Measurements from ENCODE around the gene UBR4. TPM values are rescaled to one million over a fixed set of nuclear protein-coding genes. Genes with fewer than 3 reads are reported as not detected.

Gene UBR4
- total RNA-seq, 1 experiment from 2014 or later = 107 TPM

GRCh38 chr1:19110257-19110927, 99.7 kb downstream of the UBR4 start:
- H3K79me2 ChIP-seq (ENCODE audit: insufficient read depth, low read length) = no peaks in the 10 kb centered on the region
- no peak overlapping the region for H3K9ac ChIP-seq (ENCODE audit: low read length)
- peaks cover 73 to 81% of the 10 kb centered on the region in 2 experiments for H3K36me3 ChIP-seq (ENCODE audit: control insufficient read depth in 1 of 2, insufficient read depth in 2 of 2, low read length in 2 of 2)
- H3K27ac ChIP-seq (ENCODE audit: low read depth, low read length) = no peak overlapping the region
- BruUV-seq (replicated peaks) = no TSS peak
- H4K20me1 ChIP-seq (ENCODE audit: insufficient read depth) = no peaks in the 10 kb centered on the region
- no peaks in the 10 kb centered on the region for H3K9me3 ChIP-seq (ENCODE audit: control insufficient read depth in 1 of 2, insufficient read depth in 1 of 2, low read depth in 1 of 2, low read length in 2 of 2)
- no peak overlapping the region for H3K4me2 ChIP-seq (ENCODE audit: low read length)
- intact Hi-C loops (cut with micrococcal nuclease) = no loop called here
- RAD21 ChIA-PET (ENCODE audit: low non-redundant PET in 1 of 2, low total read pairs in 2 of 2, uncharacterized antibody in 2 of 2, unreplicated experiment in 2 of 2) = no interaction called here
- H3K27me3 ChIP-seq (ENCODE audit: insufficient read depth, low read length) = no peaks in the 10 kb centered on the region
- H3K4me1 ChIP-seq (ENCODE audit: control insufficient read depth in 1 of 2, insufficient read depth in 2 of 2, low read length in 2 of 2) = no peaks in the 10 kb centered on the region
- H2AFZ ChIP-seq (ENCODE audit: low read depth, low read length, poor library complexity, severe bottlenecking) = no peak overlapping the region
- no peaks in the 10 kb centered on the region for H3K9me2 ChIP-seq (ENCODE audit: insufficient read depth)
- POLR2A ChIA-PET = no interaction called here
- DNase-seq (ENCODE audit: low read depth, low spot score) (no peak), ATAC-seq (no peak)
- H3K4me3 ChIP-seq (replicated peaks in 1 of 2; ENCODE audit: low read depth in 1 of 2, low read length in 2 of 2) = no peak overlapping the region
- CTCF ChIA-PET = no interaction called here
- TF ChIP-seq CEBPB (IDR thresholded peaks at IDR 0.05; ENCODE audit: low read depth) (no peak), ZFX (IDR thresholded peaks at IDR 0.05) (no peak), TCF7L2 (IDR thresholded peaks at IDR 0.05; ENCODE audit: borderline replicate concordance, extremely low read depth, insufficient read depth, insufficient read length) (no peak), YY1 (IDR thresholded peaks at IDR 0.05; ENCODE audit: extremely low read depth, insufficient replicate concordance, low read depth, low read length) (no peak), RAD21 (IDR thresholded peaks at IDR 0.05; ENCODE audit: low read depth) (no peak), SIN3A (IDR thresholded peaks at IDR 0.05; ENCODE audit: low read depth) (no peak), JUND (IDR thresholded peaks at IDR 0.05) (no peak), ZNF274 (IDR thresholded peaks at IDR 0.05; ENCODE audit: low read depth, low read length) (no peak), FOSL1 (IDR thresholded peaks at IDR 0.05; ENCODE audit: low read depth) (no peak), SP1 (IDR thresholded peaks at IDR 0.05; ENCODE audit: low read depth) (no peak), CBX3 (IDR thresholded peaks at IDR 0.05; ENCODE audit: low read depth) (no peak), EZH2phosphoT487 (IDR thresholded peaks at IDR 0.05; ENCODE audit: borderline replicate concordance) (no peak), SRF (IDR thresholded peaks at IDR 0.05; ENCODE audit: low read depth) (no peak), POLR2A (IDR thresholded peaks at IDR 0.05; ENCODE audit: borderline replicate concordance, extremely low read depth, insufficient read depth, insufficient read length) (no peak), POLR2AphosphoS5 (IDR thresholded peaks at IDR 0.05; ENCODE audit: low read depth, low read length) (no peak), ZBTB33 (IDR thresholded peaks at IDR 0.05; ENCODE audit: extremely low read depth, insufficient replicate concordance, low read length) (no peak), CTCF (IDR thresholded peaks at IDR 0.05 in 2 of 3, conservative IDR thresholded peaks at IDR 0.05 in 1 of 3; ENCODE audit: borderline replicate concordance in 1 of 3, insufficient read depth in 1 of 3, low read depth in 2 of 3, low read length in 2 of 3) (no peak)

All from HCT116 (cell line).